PC-3 (cell line): ENCODE measurements around the gene NCAPD2. TPM values are rescaled to one million over a fixed set of nuclear protein-coding genes. Genes with fewer than 3 reads are reported as not detected.

Source experiments
- ATAC-seq: fragments of 200-7000 bp; cut with Tn5 transposase; 2 replicates; pipeline ENCODE4 v1.9.1; 2020; ENCODE audit warnings: mild to moderate bottlenecking, moderate library complexity
- Bru-seq: library from RNA; stranded (reverse); fragments of 400-500 nt; gene quantifications from one replicate; lab custom pipeline; 2021; lab: Mats Ljungman, UMichigan
- BruChase-seq, 2 experiments: library from RNA; stranded (reverse); fragments of 400-500 nt; gene quantifications; one replicate each; lab custom pipeline; 2021; lab: Mats Ljungman, UMichigan
- BruUV-seq: library from RNA; stranded (reverse); fragments of 400-500 nt; replicated peaks from 2 replicates; lab custom pipeline; 2021; lab: Mats Ljungman, UMichigan
- CTCF ChIA-PET: fragments of 300-600 bp; sonication (Branson Sonifier 250); formaldehyde crosslinking; loops from one replicate; lab custom pipeline; 2022; ENCODE audit warnings: antibody characterized with exemption; lab: Charles Lee
- POLR2A ChIA-PET: fragments of 300-600 bp; sonication (Branson Sonifier 250); formaldehyde crosslinking; loops from one replicate; lab custom pipeline; 2022; ENCODE audit warnings: antibody characterized with exemption; ENCODE audit not compliant: unreplicated experiment; lab: Charles Lee
- DNase-seq: peaks from one replicate; pipeline ENCODE4 v3.0.0-alpha.2; 2015
- H2AFZ ChIP-seq: fragments of 300-600 bp; sonication (generic); 2 replicates; pipeline ENCODE4 v1.6.0; 2016; ENCODE audit warnings: antibody characterized with exemption, low read length
- H3F3A ChIP-seq: fragments of 300-600 bp; sonication (generic); one replicate; pipeline ENCODE4 v1.6.0; 2017; ENCODE audit warnings: antibody characterized with exemption, low read length, control low read depth, mild to moderate bottlenecking; ENCODE audit not compliant: unreplicated experiment
- H3K27ac ChIP-seq: fragments of 300-600 bp; sonication (generic); 2 replicates; pipeline ENCODE4 v1.5.1; 2016; ENCODE audit warnings: mild to moderate bottlenecking, low read length
- H3K27me3 ChIP-seq: fragments of 300-600 bp; sonication (generic); 2 replicates; pipeline ENCODE4 v1.6.1; 2016; ENCODE audit warnings: low read length, mixed read lengths
- H3K36me3 ChIP-seq: fragments of 300-600 bp; sonication (generic); 2 replicates; pipeline ENCODE4 v1.6.1; 2016; ENCODE audit warnings: low read depth, mixed run types, low read length, mixed read lengths
- H3K4me1 ChIP-seq: fragments of 300-600 bp; sonication (generic); 2 replicates; pipeline ENCODE4 v1.5.1; 2016; ENCODE audit warnings: low read length; ENCODE audit not compliant: insufficient read depth
- H3K4me2 ChIP-seq: fragments of 300-600 bp; sonication (generic); 2 replicates; pipeline ENCODE4 v1.6.0; 2016; ENCODE audit warnings: low read length
- H3K4me3 ChIP-seq: fragments of 300-600 bp; sonication (generic); 2 replicates; pipeline ENCODE4 v1.5.1; 2016; ENCODE audit warnings: mild to moderate bottlenecking, low read length, mixed read lengths
- H3K79me2 ChIP-seq: fragments of 300-600 bp; sonication (generic); 2 replicates; pipeline ENCODE4 v1.6.1; 2017; ENCODE audit warnings: low read length, mixed read lengths
- H3K9ac ChIP-seq: fragments of 300-600 bp; sonication (generic); 2 replicates; pipeline ENCODE4 v1.6.0; 2016; ENCODE audit warnings: mild to moderate bottlenecking, low read length
- H3K9me2 ChIP-seq: fragments of 300-600 bp; sonication (generic); replicated peaks from 2 replicates; pipeline ENCODE4 v1.6.1; 2016; ENCODE audit warnings: mixed run types, low read length, mixed read lengths
- H3K9me3 ChIP-seq: fragments of 300-600 bp; sonication (generic); 2 replicates; pipeline ENCODE4 v1.6.1; 2016; ENCODE audit warnings: low read length, mixed read lengths
- H4K20me1 ChIP-seq: fragments of 300-600 bp; sonication (generic); 2 replicates; pipeline ENCODE4 v1.6.1; 2016; ENCODE audit warnings: low read length, mixed read lengths
- CTCF ChIP-seq: fragments of 300-600 bp; sonication (generic); conservative IDR thresholded peaks from 2 replicates; pipeline ENCODE4 v1.5.1; 2017; ENCODE audit warnings: antibody characterized with exemption, low read depth, mild to moderate bottlenecking, low read length
- EZH2 ChIP-seq: fragments of 300-600 bp; sonication (generic); IDR thresholded peaks from one replicate; pipeline ENCODE4 v1.6.1; 2017; ENCODE audit warnings: antibody characterized with exemption, mild to moderate bottlenecking, low read length; ENCODE audit not compliant: unreplicated experiment
- EZH2phosphoT487 ChIP-seq: fragments of 300-600 bp; sonication (generic); IDR thresholded peaks from 2 replicates; pipeline ENCODE4 v1.6.1; 2018; ENCODE audit warnings: mild to moderate bottlenecking, antibody characterized with exemption, low read length, borderline replicate concordance
- intact Hi-C: fragments of 100-400 bp; cut with micrococcal nuclease; formaldehyde crosslinking; loops from 2 replicates; pipeline ENCODE4 v1.9.0; 2023
- long read RNA-seq: library from polyadenylated mRNA; unstranded; transcript quantifications from one replicate; pipeline ENCODE4 v2.0.0, GENCODE V29; 2021; ENCODE audit not compliant: unreplicated experiment
- total RNA-seq: library from RNA; depleted of rRNA; stranded (reverse); fragments of >200 nt; gene quantifications from 2 replicates; pipeline ENCODE4 v1.2.3, GENCODE V29; 2014; rRNA removed

Gene NCAPD2, protein sequence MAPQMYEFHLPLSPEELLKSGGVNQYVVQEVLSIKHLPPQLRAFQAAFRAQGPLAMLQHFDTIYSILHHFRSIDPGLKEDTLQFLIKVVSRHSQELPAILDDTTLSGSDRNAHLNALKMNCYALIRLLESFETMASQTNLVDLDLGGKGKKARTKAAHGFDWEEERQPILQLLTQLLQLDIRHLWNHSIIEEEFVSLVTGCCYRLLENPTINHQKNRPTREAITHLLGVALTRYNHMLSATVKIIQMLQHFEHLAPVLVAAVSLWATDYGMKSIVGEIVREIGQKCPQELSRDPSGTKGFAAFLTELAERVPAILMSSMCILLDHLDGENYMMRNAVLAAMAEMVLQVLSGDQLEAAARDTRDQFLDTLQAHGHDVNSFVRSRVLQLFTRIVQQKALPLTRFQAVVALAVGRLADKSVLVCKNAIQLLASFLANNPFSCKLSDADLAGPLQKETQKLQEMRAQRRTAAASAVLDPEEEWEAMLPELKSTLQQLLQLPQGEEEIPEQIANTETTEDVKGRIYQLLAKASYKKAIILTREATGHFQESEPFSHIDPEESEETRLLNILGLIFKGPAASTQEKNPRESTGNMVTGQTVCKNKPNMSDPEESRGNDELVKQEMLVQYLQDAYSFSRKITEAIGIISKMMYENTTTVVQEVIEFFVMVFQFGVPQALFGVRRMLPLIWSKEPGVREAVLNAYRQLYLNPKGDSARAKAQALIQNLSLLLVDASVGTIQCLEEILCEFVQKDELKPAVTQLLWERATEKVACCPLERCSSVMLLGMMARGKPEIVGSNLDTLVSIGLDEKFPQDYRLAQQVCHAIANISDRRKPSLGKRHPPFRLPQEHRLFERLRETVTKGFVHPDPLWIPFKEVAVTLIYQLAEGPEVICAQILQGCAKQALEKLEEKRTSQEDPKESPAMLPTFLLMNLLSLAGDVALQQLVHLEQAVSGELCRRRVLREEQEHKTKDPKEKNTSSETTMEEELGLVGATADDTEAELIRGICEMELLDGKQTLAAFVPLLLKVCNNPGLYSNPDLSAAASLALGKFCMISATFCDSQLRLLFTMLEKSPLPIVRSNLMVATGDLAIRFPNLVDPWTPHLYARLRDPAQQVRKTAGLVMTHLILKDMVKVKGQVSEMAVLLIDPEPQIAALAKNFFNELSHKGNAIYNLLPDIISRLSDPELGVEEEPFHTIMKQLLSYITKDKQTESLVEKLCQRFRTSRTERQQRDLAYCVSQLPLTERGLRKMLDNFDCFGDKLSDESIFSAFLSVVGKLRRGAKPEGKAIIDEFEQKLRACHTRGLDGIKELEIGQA (N-terminal part only)
- 105 TPM in 2 replicates for total RNA-seq
- percentile 73 among the genes with signal in this experiment for Bru-seq, nascent RNA
- BruChase-seq, experiment 1, labeled RNA remaining after a 6-hour chase: percentile 78 among the genes with signal in this experiment
- BruChase-seq, experiment 2, labeled RNA remaining after a 2-hour chase: percentile 68 among the genes with signal in this experiment
- long read RNA-seq, full-length matches to known transcripts: 18 of 40 reads
- long read RNA-seq, partial matches to known transcripts: 20 of 40 reads
- long read RNA-seq, other reads (novel, unspliced or antisense): 2 of 40 reads

GRCh38 chr12:6493497-6494257, at the start of gene NCAPD2:
NCAPD2 (plus strand) TSS chr12:6494102; CDS start chr12:6495099, 997 bp downstream.
- Histone ChIP-seq H3K9ac (peak within 1 kb of the TSS; percentile 96), H3K27ac (peak within 1 kb of the TSS; percentile 91), H3K27me3 (no peaks in the 10 kb centered on the region), H4K20me1 (no peaks in the 10 kb centered on the region), H3K4me3 (peak within 1 kb of the TSS; percentile 80), H3K79me2 (peaks cover 60% of the 10 kb centered on the region), H3F3A (no peaks in the 10 kb centered on the region), H3K9me3 (no peaks in the 10 kb centered on the region), H2AFZ (peak within 1 kb of the TSS; percentile 86), H3K4me2 (peak within 1 kb of the TSS; percentile 86), H3K4me1 (peaks cover 19% of the 10 kb centered on the region), H3K36me3 (peaks cover 17% of the 10 kb centered on the region), H3K9me2 (no peaks in the 10 kb centered on the region)
- DNase-seq (peak; percentile 94), ATAC-seq (peak; percentile 93)
- TSS peak; percentile 83 for BruUV-seq
- intact Hi-C loops: loop anchor here (2.0 kb wide), 2 partner anchors 23 to 45 kb away; partner anchors contain the start of gene VAMP1
- TF ChIP-seq EZH2: no peak
- TF ChIP-seq EZH2phosphoT487: no peak
- TF ChIP-seq CTCF: no peak
- ChIA-PET POLR2A (interaction anchor here (0.6 to 1.1 kb wide), 3 partner anchors 39 to 282 kb away, joined by 3 to 6 read pairs (median 4); no protein-coding TSS in a partner anchor), CTCF (interaction anchor here (0.7 kb wide), 1 partner anchor 28 kb away, joined by 3 read pairs; no protein-coding TSS in a partner anchor)

GRCh38 chr12:6444704-6445688, 48.9 kb upstream of the NCAPD2 start, which contains the start of gene CD27:
CD27 (plus strand) TSS chr12:6444955; CDS start chr12:6445096, 141 bp downstream.
- H3K4me3 ChIP-seq: no peak within 1 kb of the TSS
- H3K4me2 ChIP-seq: no peak within 1 kb of the TSS
- POLR2A ChIA-PET: no interaction called here
- ATAC-seq: no peak
- no peak for DNase-seq
- H3K27me3 ChIP-seq: no peaks in the 10 kb centered on the region
- H3K4me1 ChIP-seq: no peaks in the 10 kb centered on the region
- H3F3A ChIP-seq: no peaks in the 10 kb centered on the region
- H3K79me2 ChIP-seq: no peaks in the 10 kb centered on the region
- H3K9me3 ChIP-seq: no peaks in the 10 kb centered on the region
- H3K9ac ChIP-seq: no peak within 1 kb of the TSS
- no TSS peak for BruUV-seq
- no peak for TF ChIP-seq EZH2phosphoT487
- no peak for TF ChIP-seq CTCF
- no peak for TF ChIP-seq EZH2
- intact Hi-C loops: no loop called here
- H3K27ac ChIP-seq: no peak within 1 kb of the TSS
- no peaks in the 10 kb centered on the region for H4K20me1 ChIP-seq
- CTCF ChIA-PET: no interaction called here
- no peaks in the 10 kb centered on the region for H3K9me2 ChIP-seq
- no peaks in the 10 kb centered on the region for H3K36me3 ChIP-seq
- no peak within 1 kb of the TSS for H2AFZ ChIP-seq
